ENCODE results near the gene DISC1. TPM values are rescaled to one million over a fixed set of nuclear protein-coding genes. Genes with fewer than 3 reads are reported as not detected.

DISC1 gene
- total and polyA plus RNA-seq, 2 donors (not counting 1 experiment from before 2014, with no cell fraction given) = 2.7 to 4.3 TPM

GRCh38 chr1:232045139-232045994 lies 418.8 kb downstream of the DISC1 start:
- 80% methylated on average over 3 of the region's 8 CpGs for WGBS (ENCODE audit: insufficient coverage)
- no peak overlapping the region for H3K4me3 ChIP-seq (ENCODE audit: control extremely low read depth in 1 of 5, extremely low read depth in 1 of 5, insufficient read depth in 1 of 5, low read depth in 2 of 5, low read length in 4 of 5)
- no peak overlapping the region for H3K9ac ChIP-seq (ENCODE audit: low read length)
- H3K27me3 Mint-ChIP-seq = peaks cover 3% of the 10 kb centered on the region
- ATAC-seq (ENCODE audit: low read depth) = no peak
- CTCF ChIA-PET = no interaction called here
- no peaks in the 10 kb centered on the region for H3K9me3 ChIP-seq (ENCODE audit: control extremely low read depth in 1 of 3, control insufficient read depth in 2 of 3, insufficient read depth in 1 of 3, low read length in 2 of 3)
- H2AFZ ChIP-seq (ENCODE audit: insufficient read depth, low read depth, low read length, poor library complexity, severe bottlenecking) = no peak overlapping the region
- H3K4me3 Mint-ChIP-seq = no peak overlapping the region
- H3K79me2 ChIP-seq (ENCODE audit: control insufficient read depth, insufficient read depth, low read length) = no peaks in the 10 kb centered on the region
- intact Hi-C loops (cut with micrococcal nuclease) = no loop called here
- no peaks in the 10 kb centered on the region for H3K4me1 ChIP-seq (ENCODE audit: control insufficient read depth in 2 of 2, insufficient read depth in 2 of 2, low read length in 2 of 2)
- POLR2A ChIA-PET = no interaction called here
- H3K36me3 ChIP-seq (replicated peaks in 1 of 2; ENCODE audit: control extremely low read depth in 1 of 2, control insufficient read depth in 1 of 2, extremely low read depth in 1 of 2, insufficient read depth in 2 of 2, low read length in 1 of 2) = no peaks in the 10 kb centered on the region
- H3K27ac Mint-ChIP-seq = no peak overlapping the region
- H3K9me3 Mint-ChIP-seq (ENCODE audit: insufficient read depth) = no peaks in the 10 kb centered on the region
- no peaks in the 10 kb centered on the region for H3K4me1 Mint-ChIP-seq
- no peaks in the 10 kb centered on the region for H3K27me3 ChIP-seq (replicated peaks in 1 of 4; ENCODE audit: control extremely low read depth in 1 of 4, control insufficient read depth in 3 of 4, insufficient read depth in 4 of 4, low read length in 3 of 4)
- H4K20me1 ChIP-seq (ENCODE audit: control insufficient read depth, insufficient read depth, low read length, poor library complexity, severe bottlenecking) = no peaks in the 10 kb centered on the region
- DNase-seq = no peak
- no peak for TF ChIP-seq CTCF (IDR thresholded peaks at IDR 0.05)
- TF ChIP-seq EZH2 (IDR thresholded peaks at IDR 0.05; ENCODE audit: borderline replicate concordance, insufficient read depth, low read depth, low read length, poor library complexity, severe bottlenecking) = no peak
- H3K4me2 ChIP-seq (replicated peaks; ENCODE audit: low read depth, low read length, poor library complexity, severe bottlenecking) = no peak overlapping the region
- H3K27ac ChIP-seq (ENCODE audit: low read length in 2 of 2) = no peak overlapping the region
